A549 (cell line): ENCODE results near the gene TOMM6. TPM values are rescaled to one million over a fixed set of nuclear protein-coding genes. Genes with fewer than 3 reads are reported as not detected.

Source experiments
- ATAC-seq, 2 experiments: fragments of 200-7000 bp in 1 of 2; fragments of >200 bp in 1 of 2; cut with Nextera tagmentation in 1 of 2; cut with Tn5 transposase in 1 of 2; 3 replicates each; pipeline versions ENCODE4 v1.8.0 to v1.9.1; 2018 to 2020; ENCODE audit warnings: mild to moderate bottlenecking in 1 of 2, moderate library complexity in 1 of 2
- CTCF ChIA-PET: fragments of 300-600 bp; sonication (Branson Sonifier 250); formaldehyde crosslinking; extraction: SDS; loops from one replicate; lab custom pipeline; 2021; ENCODE audit warnings: antibody characterized with exemption, inconsistent platforms; lab: Yijun Ruan, JAX
- POLR2A ChIA-PET: fragments of 350-600 bp; formaldehyde crosslinking; extraction: SDS; loops from one replicate; lab custom pipeline; 2021; ENCODE audit warnings: antibody characterized with exemption, inconsistent platforms; lab: Yijun Ruan, JAX
- DNase-seq, 2 experiments: peaks; one replicate each; pipeline versions ENCODE4 v3.0.0 to v3.0.0-alpha.2; 2011 to 2016; ENCODE audit warnings: low read depth in 1 of 2, low spot score in 1 of 2
- FAIRE-seq: peaks from 2 replicates; lab custom pipeline; 2011; peaks lifted over from hg19 to GRCh38; lab: Jason Lieb, UNC
- H3K27ac ChIP-seq, 2 experiments: fragments of >200 bp; sonication (Bioruptor Twin); formaldehyde crosslinking; 3 replicates each; pipeline ENCODE4 v1.5.1; 2016 to 2017
- H3K4me1 ChIP-seq: fragments of >200 bp; sonication (Bioruptor Twin); formaldehyde crosslinking; 3 replicates; pipeline ENCODE4 v1.6.1; 2016
- H3K4me2 ChIP-seq: fragments of >200 bp; sonication (Bioruptor Twin); formaldehyde crosslinking; 3 replicates; pipeline ENCODE4 v1.6.1; 2016
- H3K4me3 ChIP-seq: fragments of >200 bp; sonication (Bioruptor Twin); formaldehyde crosslinking; 3 replicates; pipeline ENCODE4 v1.5.1; 2016
- H3K9me3 ChIP-seq: fragments of >200 bp; sonication (Bioruptor Twin); formaldehyde crosslinking; 3 replicates; pipeline ENCODE4 v1.6.1; 2016
- ATOH8 ChIP-seq: fragments of 250-450 bp; sonication (Bioruptor Pico); IDR thresholded peaks from 2 replicates; pipeline ENCODE4 v1.5.0; 2020; ENCODE audit warnings: low read depth, mild to moderate bottlenecking, moderate library complexity
- CEBPB ChIP-seq, 2 experiments: fragments of >200 bp in 1 of 2; sonication (Bioruptor Twin) in 1 of 2; formaldehyde crosslinking in 1 of 2; IDR thresholded peaks; 2 replicates each; pipeline ENCODE4 v1.6.1; 2012 to 2016
- CHD2 ChIP-seq: fragments of 150-350 bp; IDR thresholded peaks from 2 replicates; pipeline ENCODE4 v1.6.1; 2014; ENCODE audit warnings: low read length; ENCODE audit not compliant: partially characterized antibody
- CTCF ChIP-seq: fragments of >200 bp; sonication (Bioruptor Twin); formaldehyde crosslinking; IDR thresholded peaks from 3 replicates; pipeline ENCODE4 v1.5.1; 2016
- EHF ChIP-seq: fragments of 250-450 bp; sonication (Bioruptor Pico); IDR thresholded peaks from 2 replicates; pipeline ENCODE4 v1.5.0; 2020; ENCODE audit warnings: mild to moderate bottlenecking
- ELK1 ChIP-seq: fragments of 150-350 bp; IDR thresholded peaks from 2 replicates; pipeline ENCODE4 v1.6.1; 2014; ENCODE audit warnings: low read depth, mild to moderate bottlenecking, low read length
- FOSL2 ChIP-seq, 2 experiments: fragments of 450-650 bp in 1 of 2; fragments of >200 bp in 1 of 2; sonication (Bioruptor Twin) in 1 of 2; formaldehyde crosslinking; IDR thresholded peaks; 2 replicates each; pipeline versions ENCODE4 v1.5.0 to v1.6.1; 2016 to 2020; ENCODE audit warnings: mild to moderate bottlenecking in 1 of 2, moderate library complexity in 1 of 2
- FOXS1 ChIP-seq: fragments of 250-450 bp; sonication (Bioruptor Pico); IDR thresholded peaks from 2 replicates; pipeline ENCODE4 v1.5.0; 2020; ENCODE audit warnings: mild to moderate bottlenecking, moderate library complexity
- HOXB13 ChIP-seq: fragments of 250-450 bp; sonication (Bioruptor Pico); IDR thresholded peaks from 2 replicates; pipeline ENCODE4 v1.5.0; 2020; ENCODE audit warnings: low read depth, mild to moderate bottlenecking, moderate library complexity
- JUNB ChIP-seq: fragments of >200 bp; sonication (Bioruptor Twin); formaldehyde crosslinking; IDR thresholded peaks from 2 replicates; pipeline ENCODE4 v1.6.1; 2016
- MAFK ChIP-seq: fragments of 450-650 bp; IDR thresholded peaks from 2 replicates; pipeline ENCODE4 v1.6.1; 2014; ENCODE audit not compliant: partially characterized antibody
- MAZ ChIP-seq: fragments of 150-350 bp; IDR thresholded peaks from 2 replicates; pipeline ENCODE4 v1.6.1; 2014; ENCODE audit warnings: antibody characterized with exemption, low read depth, low read length, borderline replicate concordance
- MYC ChIP-seq: IDR thresholded peaks from 2 replicates; pipeline ENCODE4 v1.6.1; 2012; ENCODE audit warnings: mild to moderate bottlenecking, inconsistent platforms, low read length, improper control_type of control experiment, borderline replicate concordance
- NFE2L2 ChIP-seq: fragments of 150-350 bp; conservative IDR thresholded peaks from 2 replicates; pipeline ENCODE4 v1.6.1; 2014; ENCODE audit warnings: low read length
- PBX3 ChIP-seq: IDR thresholded peaks from 2 replicates; pipeline ENCODE4 v1.6.1; 2012
- POLR2A ChIP-seq: IDR thresholded peaks from 2 replicates; pipeline ENCODE4 v1.6.1; 2012; ENCODE audit warnings: mild to moderate bottlenecking, low read length
- POLR2AphosphoS2 ChIP-seq: conservative IDR thresholded peaks from 2 replicates; pipeline ENCODE4 v1.6.1; 2012; ENCODE audit warnings: low read length, improper control_type of control experiment, inconsistent platforms
- RAD21 ChIP-seq, 2 experiments: fragments of >200 bp in 1 of 2; sonication (Bioruptor Twin) in 1 of 2; formaldehyde crosslinking in 1 of 2; IDR thresholded peaks in 1 of 2; conservative IDR thresholded peaks in 1 of 2; 2 replicates in 1 of 2; 3 replicates in 1 of 2; pipeline ENCODE4 v1.6.1; 2012 to 2018; ENCODE audit warnings: inconsistent platforms in 1 of 2
- RCOR1 ChIP-seq: fragments of 150-350 bp; IDR thresholded peaks from 2 replicates; pipeline ENCODE4 v1.6.1; 2014; ENCODE audit warnings: antibody characterized with exemption, low read length, low read depth
- RFX5 ChIP-seq: fragments of 450-650 bp; IDR thresholded peaks from 2 replicates; pipeline ENCODE4 v1.7.1; 2014; ENCODE audit warnings: antibody characterized with exemption, mild to moderate bottlenecking, moderate library complexity
- RNF2 ChIP-seq: fragments of 200-600 bp; sonication (generic); IDR thresholded peaks from 2 replicates; pipeline ENCODE4 v1.6.1; 2016; ENCODE audit warnings: low read depth, mild to moderate bottlenecking, antibody characterized with exemption, moderate library complexity, borderline replicate concordance
- SMC3 ChIP-seq: fragments of >200 bp; sonication (Bioruptor Twin); formaldehyde crosslinking; IDR thresholded peaks from 3 replicates; pipeline ENCODE4 v1.6.1; 2018; ENCODE audit warnings: inconsistent platforms
- SREBF2 ChIP-seq: fragments of 450-650 bp; IDR thresholded peaks from 2 replicates; pipeline ENCODE4 v1.6.1; 2014; ENCODE audit warnings: mild to moderate bottlenecking, moderate library complexity
- TFCP2L1 ChIP-seq: fragments of 250-450 bp; sonication (Bioruptor Pico); IDR thresholded peaks from 2 replicates; pipeline ENCODE4 v1.5.0; 2021; ENCODE audit warnings: mild to moderate bottlenecking
- USF2 ChIP-seq: fragments of 450-650 bp; IDR thresholded peaks from 2 replicates; pipeline ENCODE4 v1.6.1; 2014; ENCODE audit warnings: antibody characterized with exemption
- ZFP36 ChIP-seq: fragments of 450-650 bp; IDR thresholded peaks from 2 replicates; pipeline ENCODE4 v1.6.1; 2014; ENCODE audit warnings: borderline replicate concordance; ENCODE audit not compliant: partially characterized antibody
- WGBS: methylation state at CpG from one replicate; pipeline ENCODE4 v1.1.6; 2017; ENCODE audit errors: missing lambda C conversion rate; 5-methylcytosine and 5-hydroxymethylcytosine counted together
- polyA plus RNA-seq, 4 experiments: library from polyadenylated mRNA; depleted of rRNA in 3 of 4; stranded (reverse); fragments of >200 nt; fragmentation: RNase III in 1 of 4; extraction: RNeasy Plus Mini Kit Qiagen cat#74134 plus additional on column Dnase treatment in 1 of 4; gene quantifications; 2 replicates in 3 of 4; 3 replicates in 1 of 4; pipeline ENCODE4 v1.2.3, GENCODE V29; 2011 to 2017

Gene TOMM6
- polyA plus RNA-seq, 2 of the 4 experiments (the other 2 are of a cell fraction): 217 to 254 TPM

- Histone ChIP-seq H3K4me3 (no peak overlapping the region), H3K4me1 (peaks cover 20% of the 10 kb centered on the region), H3K27ac (no peak overlapping the region), H3K9me3 (no peaks in the 10 kb centered on the region), H3K4me2 (no peak overlapping the region)
- 98% methylated on average over 10 of the region's 30 CpGs for WGBS
- ChIA-PET CTCF (no interaction called here), POLR2A (no interaction called here)
- FAIRE-seq (no peak), DNase-seq (no peak), ATAC-seq (no peak)
- no peak for TF ChIP-seq PBX3
Observed at GRCh38 chr6:41770381-41771057, 17.0 kb upstream of the TOMM6 start.

- FAIRE-seq (no peak), DNase-seq (no peak), ATAC-seq (no peak)
- Histone ChIP-seq H3K4me3 (no peak overlapping the region), H3K4me1 (peaks cover 20% of the 10 kb centered on the region), H3K9me3 (no peaks in the 10 kb centered on the region), H3K4me2 (no peak overlapping the region), H3K27ac (no peak overlapping the region)
- ChIA-PET CTCF (interaction anchor here (1.6 to 3.0 kb wide), 3 partner anchors 66 to 403 kb away, joined by 3 to 12 read pairs (median 6); no protein-coding TSS in a partner anchor), POLR2A (no interaction called here)
- 86% methylated on average over 16 of the region's 29 CpGs for WGBS
- TF ChIP-seq POLR2A: no peak
- TF ChIP-seq MAFK: no peak
- no peak for TF ChIP-seq ELK1
- no peak for TF ChIP-seq USF2
- TF ChIP-seq NFE2L2: no peak
- no peak for TF ChIP-seq FOXS1
- TF ChIP-seq SMC3: no peak
- TF ChIP-seq RAD21 (conservative IDR thresholded peaks at IDR 0.05 in 1 of 2, IDR thresholded peaks at IDR 0.05 in 1 of 2): no peak
- TF ChIP-seq EHF (CRISPR knock-in tag): no peak
- TF ChIP-seq HOXB13: no peak
- no peak for TF ChIP-seq RNF2
- TF ChIP-seq TFCP2L1 (CRISPR knock-in tag): no peak
Observed at GRCh38 chr6:41771058-41771983, 16.2 kb upstream of the TOMM6 start.

- Histone ChIP-seq H3K4me3 (no peak overlapping the region), H3K4me2 (no peak overlapping the region), H3K27ac (no peak overlapping the region), H3K9me3 (no peaks in the 10 kb centered on the region), H3K4me1 (peaks cover 7% of the 10 kb centered on the region; the same call in 2 of the 3 replicates)
- POLR2A ChIA-PET: interaction anchor here (0.6 kb wide), 1 partner anchor 68 kb away, joined by 4 read pairs; no protein-coding TSS in a partner anchor
- WGBS: 74% methylated on average over 3 of the region's 3 CpGs
- no peak for DNase-seq
- CTCF ChIA-PET: interaction anchor here (0.9 to 4.6 kb wide), 19 partner anchors 11 to 407 kb away, joined by 3 to 49 read pairs (median 5); partner anchors contain the start of genes TFEB and TOMM6
- FAIRE-seq: no peak
- ATAC-seq: no peak
- TF ChIP-seq RAD21 (conservative IDR thresholded peaks at IDR 0.05 in 1 of 2, IDR thresholded peaks at IDR 0.05 in 1 of 2) (no peak), CEBPB (IDR thresholded peaks at IDR 0.05) (no peak), POLR2A (no peak), EHF (CRISPR knock-in tag) (no peak), ZFP36 (no peak), FOSL2 (IDR thresholded peaks at IDR 0.05) (no peak), FOSL2 (CRISPR knock-in tag; IDR thresholded peaks at IDR 0.05) (no peak), RCOR1 (no peak), SREBF2 (no peak), MAZ (no peak), ATOH8 (CRISPR knock-in tag) (no peak), RFX5 (no peak), CHD2 (no peak), CTCF (no peak), POLR2AphosphoS2 (no peak), JUNB (no peak), MYC (no peak)
Observed at GRCh38 chr6:41774841-41775240, 12.7 kb upstream of the TOMM6 start.
